Measurements from ENCODE around the gene CCL19. TPM values are rescaled to one million over a fixed set of nuclear protein-coding genes. Genes with fewer than 3 reads are reported as not detected.

CCL19 gene
- total RNA-seq, 1 experiment from 2014 or later = not detected

DNA sequence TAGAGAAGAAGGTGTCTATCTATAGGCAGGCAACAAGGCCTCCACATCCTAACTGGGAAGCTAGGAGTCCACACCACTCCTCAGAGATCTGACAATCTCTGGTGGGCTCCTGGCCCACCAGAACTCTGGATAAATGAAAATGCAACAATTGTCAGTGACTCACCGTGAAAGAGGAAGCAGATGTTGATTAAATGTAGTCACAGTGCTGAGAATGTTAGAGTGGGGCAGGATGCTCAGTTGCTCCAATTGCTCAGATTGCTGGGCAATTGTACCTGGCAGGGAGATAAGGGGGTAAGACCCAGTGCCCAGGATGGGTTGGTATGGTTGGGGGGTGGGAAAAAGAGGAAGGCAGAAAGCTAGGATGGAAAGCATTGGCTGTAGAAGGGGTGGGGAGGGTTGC, 4.3 kb downstream of the CCL19 start (continued):
- TF ChIP-seq, protein P1, sequence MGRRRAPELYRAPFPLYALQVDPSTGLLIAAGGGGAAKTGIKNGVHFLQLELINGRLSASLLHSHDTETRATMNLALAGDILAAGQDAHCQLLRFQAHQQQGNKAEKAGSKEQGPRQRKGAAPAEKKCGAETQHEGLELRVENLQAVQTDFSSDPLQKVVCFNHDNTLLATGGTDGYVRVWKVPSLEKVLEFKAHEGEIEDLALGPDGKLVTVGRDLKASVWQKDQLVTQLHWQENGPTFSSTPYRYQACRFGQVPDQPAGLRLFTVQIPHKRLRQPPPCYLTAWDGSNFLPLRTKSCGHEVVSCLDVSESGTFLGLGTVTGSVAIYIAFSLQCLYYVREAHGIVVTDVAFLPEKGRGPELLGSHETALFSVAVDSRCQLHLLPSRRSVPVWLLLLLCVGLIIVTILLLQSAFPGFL (CRISPR knock-in tag; IDR thresholded peaks at IDR 0.05; ENCODE audit: borderline replicate concordance) = no peak
- TF ChIP-seq CREB1 (CRISPR knock-in tag; IDR thresholded peaks at IDR 0.05) (no peak), TP53 (CRISPR knock-in tag; IDR thresholded peaks at IDR 0.05) (no peak), FOXP1 (CRISPR knock-in tag; IDR thresholded peaks at IDR 0.05; ENCODE audit: borderline replicate concordance) (no peak), ZNF138 (CRISPR knock-in tag; conservative IDR thresholded peaks at IDR 0.05) (no peak)
- TF ChIP-seq, protein P2, sequence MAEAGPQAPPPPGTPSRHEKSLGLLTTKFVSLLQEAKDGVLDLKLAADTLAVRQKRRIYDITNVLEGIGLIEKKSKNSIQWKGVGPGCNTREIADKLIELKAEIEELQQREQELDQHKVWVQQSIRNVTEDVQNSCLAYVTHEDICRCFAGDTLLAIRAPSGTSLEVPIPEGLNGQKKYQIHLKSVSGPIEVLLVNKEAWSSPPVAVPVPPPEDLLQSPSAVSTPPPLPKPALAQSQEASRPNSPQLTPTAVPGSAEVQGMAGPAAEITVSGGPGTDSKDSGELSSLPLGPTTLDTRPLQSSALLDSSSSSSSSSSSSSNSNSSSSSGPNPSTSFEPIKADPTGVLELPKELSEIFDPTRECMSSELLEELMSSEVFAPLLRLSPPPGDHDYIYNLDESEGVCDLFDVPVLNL (CRISPR knock-in tag; IDR thresholded peaks at IDR 0.05; ENCODE audit: borderline replicate concordance, low read depth) = no peak
- TF ChIP-seq, protein P3, sequence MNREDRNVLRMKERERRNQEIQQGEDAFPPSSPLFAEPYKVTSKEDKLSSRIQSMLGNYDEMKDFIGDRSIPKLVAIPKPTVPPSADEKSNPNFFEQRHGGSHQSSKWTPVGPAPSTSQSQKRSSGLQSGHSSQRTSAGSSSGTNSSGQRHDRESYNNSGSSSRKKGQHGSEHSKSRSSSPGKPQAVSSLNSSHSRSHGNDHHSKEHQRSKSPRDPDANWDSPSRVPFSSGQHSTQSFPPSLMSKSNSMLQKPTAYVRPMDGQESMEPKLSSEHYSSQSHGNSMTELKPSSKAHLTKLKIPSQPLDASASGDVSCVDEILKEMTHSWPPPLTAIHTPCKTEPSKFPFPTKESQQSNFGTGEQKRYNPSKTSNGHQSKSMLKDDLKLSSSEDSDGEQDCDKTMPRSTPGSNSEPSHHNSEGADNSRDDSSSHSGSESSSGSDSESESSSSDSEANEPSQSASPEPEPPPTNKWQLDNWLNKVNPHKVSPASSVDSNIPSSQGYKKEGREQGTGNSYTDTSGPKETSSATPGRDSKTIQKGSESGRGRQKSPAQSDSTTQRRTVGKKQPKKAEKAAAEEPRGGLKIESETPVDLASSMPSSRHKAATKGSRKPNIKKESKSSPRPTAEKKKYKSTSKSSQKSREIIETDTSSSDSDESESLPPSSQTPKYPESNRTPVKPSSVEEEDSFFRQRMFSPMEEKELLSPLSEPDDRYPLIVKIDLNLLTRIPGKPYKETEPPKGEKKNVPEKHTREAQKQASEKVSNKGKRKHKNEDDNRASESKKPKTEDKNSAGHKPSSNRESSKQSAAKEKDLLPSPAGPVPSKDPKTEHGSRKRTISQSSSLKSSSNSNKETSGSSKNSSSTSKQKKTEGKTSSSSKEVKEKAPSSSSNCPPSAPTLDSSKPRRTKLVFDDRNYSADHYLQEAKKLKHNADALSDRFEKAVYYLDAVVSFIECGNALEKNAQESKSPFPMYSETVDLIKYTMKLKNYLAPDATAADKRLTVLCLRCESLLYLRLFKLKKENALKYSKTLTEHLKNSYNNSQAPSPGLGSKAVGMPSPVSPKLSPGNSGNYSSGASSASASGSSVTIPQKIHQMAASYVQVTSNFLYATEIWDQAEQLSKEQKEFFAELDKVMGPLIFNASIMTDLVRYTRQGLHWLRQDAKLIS (CRISPR knock-in tag; IDR thresholded peaks at IDR 0.05; ENCODE audit: borderline replicate concordance) = no peak
- TF ChIP-seq, protein P4, sequence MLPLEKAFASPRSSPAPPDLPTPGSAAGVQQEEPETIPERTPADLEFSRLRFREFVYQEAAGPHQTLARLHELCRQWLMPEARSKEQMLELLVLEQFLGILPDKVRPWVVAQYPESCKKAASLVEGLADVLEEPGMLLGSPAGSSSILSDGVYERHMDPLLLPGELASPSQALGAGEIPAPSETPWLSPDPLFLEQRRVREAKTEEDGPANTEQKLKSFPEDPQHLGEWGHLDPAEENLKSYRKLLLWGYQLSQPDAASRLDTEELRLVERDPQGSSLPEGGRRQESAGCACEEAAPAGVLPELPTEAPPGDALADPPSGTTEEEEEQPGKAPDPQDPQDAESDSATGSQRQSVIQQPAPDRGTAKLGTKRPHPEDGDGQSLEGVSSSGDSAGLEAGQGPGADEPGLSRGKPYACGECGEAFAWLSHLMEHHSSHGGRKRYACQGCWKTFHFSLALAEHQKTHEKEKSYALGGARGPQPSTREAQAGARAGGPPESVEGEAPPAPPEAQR (CRISPR knock-in tag; IDR thresholded peaks at IDR 0.05) = no peak

DNA sequence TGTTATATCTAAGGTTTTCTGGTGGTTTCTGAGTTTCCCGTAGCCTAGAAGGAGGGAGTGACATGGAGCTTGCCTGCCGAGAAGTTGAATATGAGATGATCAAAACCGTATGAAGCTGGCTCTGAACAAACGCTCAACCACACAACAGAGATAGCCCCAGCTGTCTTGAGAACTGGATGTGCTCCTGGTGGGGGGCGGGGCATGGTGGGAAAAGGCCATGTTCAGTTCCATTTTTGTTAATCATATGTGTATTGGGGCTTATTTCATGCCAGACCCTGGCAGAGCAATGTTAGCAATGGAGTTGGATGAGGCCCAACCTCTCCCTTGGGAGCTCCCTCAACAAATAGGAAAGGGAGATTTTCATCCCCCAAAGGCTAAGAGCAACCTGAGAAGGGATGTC, 4.8 kb downstream of the CCL19 start:
- Mint-ChIP-seq H3K27ac (no peak overlapping the region), H3K36me3 (no peaks in the 10 kb centered on the region), H3K9me3 (no peaks in the 10 kb centered on the region), H3K27me3 (ENCODE audit: low read depth) (no peaks in the 10 kb centered on the region), H3K4me1 (peaks cover 16% of the 10 kb centered on the region), H3K4me3 (no peak overlapping the region)
- ATAC-seq = no peak
- ChIA-PET CTCF (interaction anchor here (0.5 to 9.0 kb wide), 5 partner anchors 15 to 52 kb away, joined by 3 to 60 read pairs (median 3); no protein-coding TSS in a partner anchor), POLR2A (no interaction called here)
- DNase-seq (ENCODE audit: low spot score) = no peak
- TF ChIP-seq, protein P5, sequence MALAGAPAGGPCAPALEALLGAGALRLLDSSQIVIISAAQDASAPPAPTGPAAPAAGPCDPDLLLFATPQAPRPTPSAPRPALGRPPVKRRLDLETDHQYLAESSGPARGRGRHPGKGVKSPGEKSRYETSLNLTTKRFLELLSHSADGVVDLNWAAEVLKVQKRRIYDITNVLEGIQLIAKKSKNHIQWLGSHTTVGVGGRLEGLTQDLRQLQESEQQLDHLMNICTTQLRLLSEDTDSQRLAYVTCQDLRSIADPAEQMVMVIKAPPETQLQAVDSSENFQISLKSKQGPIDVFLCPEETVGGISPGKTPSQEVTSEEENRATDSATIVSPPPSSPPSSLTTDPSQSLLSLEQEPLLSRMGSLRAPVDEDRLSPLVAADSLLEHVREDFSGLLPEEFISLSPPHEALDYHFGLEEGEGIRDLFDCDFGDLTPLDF (CRISPR knock-in tag; IDR thresholded peaks at IDR 0.05) = no peak
- TF ChIP-seq CREB1 (CRISPR knock-in tag; IDR thresholded peaks at IDR 0.05) (no peak), ZBTB21 (CRISPR knock-in tag; IDR thresholded peaks at IDR 0.05; ENCODE audit: borderline replicate concordance) (no peak), JUN (CRISPR knock-in tag; IDR thresholded peaks at IDR 0.05) (no peak), GABPB1 (CRISPR knock-in tag; IDR thresholded peaks at IDR 0.05) (no peak), OVOL2 (CRISPR knock-in tag; IDR thresholded peaks at IDR 0.05; ENCODE audit: borderline replicate concordance) (no peak), SOX15 (CRISPR knock-in tag; IDR thresholded peaks at IDR 0.05) (no peak), ZNF219 (CRISPR knock-in tag; IDR thresholded peaks at IDR 0.05; ENCODE audit: borderline replicate concordance) (no peak), ZNF396 (CRISPR knock-in tag; IDR thresholded peaks at IDR 0.05; ENCODE audit: borderline replicate concordance) (no peak), MYBL2 (CRISPR knock-in tag; IDR thresholded peaks at IDR 0.05) (no peak)
- TF ChIP-seq, protein P6, sequence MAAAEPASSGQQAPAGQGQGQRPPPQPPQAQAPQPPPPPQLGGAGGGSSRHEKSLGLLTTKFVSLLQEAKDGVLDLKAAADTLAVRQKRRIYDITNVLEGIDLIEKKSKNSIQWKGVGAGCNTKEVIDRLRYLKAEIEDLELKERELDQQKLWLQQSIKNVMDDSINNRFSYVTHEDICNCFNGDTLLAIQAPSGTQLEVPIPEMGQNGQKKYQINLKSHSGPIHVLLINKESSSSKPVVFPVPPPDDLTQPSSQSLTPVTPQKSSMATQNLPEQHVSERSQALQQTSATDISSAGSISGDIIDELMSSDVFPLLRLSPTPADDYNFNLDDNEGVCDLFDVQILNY (CRISPR knock-in tag; IDR thresholded peaks at IDR 0.05) = no peak
- TF ChIP-seq, protein P7, sequence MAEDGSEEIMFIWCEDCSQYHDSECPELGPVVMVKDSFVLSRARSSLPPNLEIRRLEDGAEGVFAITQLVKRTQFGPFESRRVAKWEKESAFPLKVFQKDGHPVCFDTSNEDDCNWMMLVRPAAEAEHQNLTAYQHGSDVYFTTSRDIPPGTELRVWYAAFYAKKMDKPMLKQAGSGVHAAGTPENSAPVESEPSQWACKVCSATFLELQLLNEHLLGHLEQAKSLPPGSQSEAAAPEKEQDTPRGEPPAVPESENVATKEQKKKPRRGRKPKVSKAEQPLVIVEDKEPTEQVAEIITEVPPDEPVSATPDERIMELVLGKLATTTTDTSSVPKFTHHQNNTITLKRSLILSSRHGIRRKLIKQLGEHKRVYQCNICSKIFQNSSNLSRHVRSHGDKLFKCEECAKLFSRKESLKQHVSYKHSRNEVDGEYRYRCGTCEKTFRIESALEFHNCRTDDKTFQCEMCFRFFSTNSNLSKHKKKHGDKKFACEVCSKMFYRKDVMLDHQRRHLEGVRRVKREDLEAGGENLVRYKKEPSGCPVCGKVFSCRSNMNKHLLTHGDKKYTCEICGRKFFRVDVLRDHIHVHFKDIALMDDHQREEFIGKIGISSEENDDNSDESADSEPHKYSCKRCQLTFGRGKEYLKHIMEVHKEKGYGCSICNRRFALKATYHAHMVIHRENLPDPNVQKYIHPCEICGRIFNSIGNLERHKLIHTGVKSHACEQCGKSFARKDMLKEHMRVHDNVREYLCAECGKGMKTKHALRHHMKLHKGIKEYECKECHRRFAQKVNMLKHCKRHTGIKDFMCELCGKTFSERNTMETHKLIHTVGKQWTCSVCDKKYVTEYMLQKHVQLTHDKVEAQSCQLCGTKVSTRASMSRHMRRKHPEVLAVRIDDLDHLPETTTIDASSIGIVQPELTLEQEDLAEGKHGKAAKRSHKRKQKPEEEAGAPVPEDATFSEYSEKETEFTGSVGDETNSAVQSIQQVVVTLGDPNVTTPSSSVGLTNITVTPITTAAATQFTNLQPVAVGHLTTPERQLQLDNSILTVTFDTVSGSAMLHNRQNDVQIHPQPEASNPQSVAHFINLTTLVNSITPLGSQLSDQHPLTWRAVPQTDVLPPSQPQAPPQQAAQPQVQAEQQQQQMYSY (CRISPR knock-in tag; IDR thresholded peaks at IDR 0.05) = no peak
- TF ChIP-seq, protein P1 (CRISPR knock-in tag; IDR thresholded peaks at IDR 0.05; ENCODE audit: borderline replicate concordance) = no peak
- TF ChIP-seq, protein P8, sequence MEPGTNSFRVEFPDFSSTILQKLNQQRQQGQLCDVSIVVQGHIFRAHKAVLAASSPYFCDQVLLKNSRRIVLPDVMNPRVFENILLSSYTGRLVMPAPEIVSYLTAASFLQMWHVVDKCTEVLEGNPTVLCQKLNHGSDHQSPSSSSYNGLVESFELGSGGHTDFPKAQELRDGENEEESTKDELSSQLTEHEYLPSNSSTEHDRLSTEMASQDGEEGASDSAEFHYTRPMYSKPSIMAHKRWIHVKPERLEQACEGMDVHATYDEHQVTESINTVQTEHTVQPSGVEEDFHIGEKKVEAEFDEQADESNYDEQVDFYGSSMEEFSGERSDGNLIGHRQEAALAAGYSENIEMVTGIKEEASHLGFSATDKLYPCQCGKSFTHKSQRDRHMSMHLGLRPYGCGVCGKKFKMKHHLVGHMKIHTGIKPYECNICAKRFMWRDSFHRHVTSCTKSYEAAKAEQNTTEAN (CRISPR knock-in tag; IDR thresholded peaks at IDR 0.05) = no peak

Data from WTC11 (cell line).